NCI-H1694 (cell line): Measurements from ENCODE around the gene PTPRF.
"Not testable (repeated sequence)": the region's sequence is repeated elsewhere in the genome, so short reads cannot be mapped to it uniquely, and the experiment has no call there.

ENCODE experiments used
- DNase-seq: peaks from one replicate; lab custom pipeline; 2025; lab: John Stamatoyannopoulos, UW

Gene PTPRF

GRCh38 chr1:43634721-43635120, 104.0 kb downstream of the PTPRF start:
- no peak for DNase-seq

DNA sequence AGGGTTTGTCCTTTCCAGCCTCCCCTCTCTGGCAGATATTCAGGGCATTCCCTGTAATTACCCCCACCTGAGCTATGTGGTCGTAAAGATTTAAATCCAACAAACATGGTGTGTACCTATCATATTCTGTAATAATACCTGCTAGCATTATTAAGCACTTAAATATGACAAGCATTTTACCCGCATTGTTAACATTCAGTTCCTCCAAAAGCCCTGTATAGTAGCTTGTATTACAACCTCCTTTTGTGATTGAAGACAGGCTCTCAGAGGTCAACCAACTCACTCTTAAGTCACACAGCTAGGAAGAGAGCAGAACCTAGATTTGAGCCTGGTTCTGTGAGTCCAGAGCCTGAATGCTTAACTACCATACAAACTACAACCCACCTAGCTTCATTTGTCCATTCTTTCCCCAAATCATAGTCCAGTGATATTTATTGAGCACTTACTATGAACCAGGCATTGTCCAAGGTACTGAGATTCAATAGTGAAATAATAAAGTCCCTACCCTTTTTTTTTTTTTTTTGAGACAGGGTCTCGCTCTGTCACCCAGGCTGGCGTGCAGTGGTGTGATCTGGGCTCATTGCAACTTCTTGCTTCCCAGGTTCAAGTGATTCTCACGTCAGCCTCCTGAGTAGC, 105.4 kb downstream of the PTPRF start:
- DNase-seq: no peak

DNA sequence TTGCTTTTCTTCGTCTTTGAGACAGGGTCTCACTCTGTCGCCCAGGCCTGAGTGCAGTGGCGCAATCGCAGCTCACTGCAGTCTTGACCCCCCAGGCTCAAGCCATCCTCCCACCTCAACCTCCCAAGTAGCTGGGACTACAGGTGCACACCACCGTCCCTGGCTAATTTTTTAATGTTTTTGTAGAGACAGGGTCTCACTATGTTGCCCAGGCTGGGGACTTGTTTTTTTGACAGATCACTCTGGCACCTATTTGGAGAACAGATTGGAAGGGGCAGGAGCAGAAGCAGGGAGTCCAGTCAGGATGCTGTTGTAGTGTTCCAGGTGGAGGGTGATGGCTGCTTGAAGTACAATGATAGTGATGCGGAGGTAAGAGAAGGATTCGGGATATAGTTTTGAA, 106.6 kb downstream of the PTPRF start:
- no peak for DNase-seq

- DNase-seq: not testable (repeated sequence)
Observed at GRCh38 chr1:43638381-43638780, 107.7 kb downstream of the PTPRF start.

- DNase-seq: no peak
Observed at GRCh38 chr1:43639976-43640794, 109.5 kb downstream of the PTPRF start.

- no peak for DNase-seq
Observed at GRCh38 chr1:43644558-43644957, 113.9 kb downstream of the PTPRF start.

DNA sequence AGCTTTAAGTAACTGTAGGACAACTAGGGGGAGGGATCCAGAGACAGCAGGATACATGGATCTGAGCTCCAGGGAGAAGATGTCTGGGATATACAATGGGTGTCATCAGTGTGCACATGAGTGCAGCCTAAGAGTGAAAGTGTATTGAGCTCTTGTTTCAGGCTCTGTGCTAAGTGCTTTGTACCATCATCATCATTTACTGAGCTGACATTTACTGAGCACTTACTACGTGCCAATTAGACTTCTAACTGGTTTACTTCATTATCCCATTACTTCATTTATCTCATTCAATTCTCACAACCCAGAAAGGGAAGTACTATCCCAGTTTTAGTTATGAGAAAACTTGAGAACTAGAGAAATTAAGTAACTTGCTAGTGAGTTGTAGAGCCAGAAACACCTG, 114.8 kb downstream of the PTPRF start:
- DNase-seq: no peak

DNA sequence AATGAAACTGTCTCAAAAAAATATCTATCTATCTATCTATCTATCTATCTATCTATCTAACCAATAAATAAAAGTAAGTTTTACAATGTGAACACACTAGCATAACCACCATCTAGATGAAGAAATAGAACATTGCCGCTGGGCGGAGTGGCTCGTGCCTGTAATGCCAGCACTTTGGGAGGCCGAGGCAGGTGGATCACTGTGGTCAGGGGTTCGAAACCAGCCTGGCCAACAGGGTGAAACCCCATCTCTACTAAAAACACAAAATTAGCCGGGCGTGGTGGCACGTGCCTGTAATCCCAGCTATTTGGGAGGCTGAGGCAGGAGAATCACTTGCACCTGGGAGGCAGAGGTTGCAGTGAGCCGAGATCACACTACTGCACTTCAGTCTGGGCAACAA, 116.6 kb downstream of the PTPRF start:
- not testable (repeated sequence) for DNase-seq

- DNase-seq: no peak
Observed at GRCh38 chr1:43648221-43648847, 117.7 kb downstream of the PTPRF start.

DNA sequence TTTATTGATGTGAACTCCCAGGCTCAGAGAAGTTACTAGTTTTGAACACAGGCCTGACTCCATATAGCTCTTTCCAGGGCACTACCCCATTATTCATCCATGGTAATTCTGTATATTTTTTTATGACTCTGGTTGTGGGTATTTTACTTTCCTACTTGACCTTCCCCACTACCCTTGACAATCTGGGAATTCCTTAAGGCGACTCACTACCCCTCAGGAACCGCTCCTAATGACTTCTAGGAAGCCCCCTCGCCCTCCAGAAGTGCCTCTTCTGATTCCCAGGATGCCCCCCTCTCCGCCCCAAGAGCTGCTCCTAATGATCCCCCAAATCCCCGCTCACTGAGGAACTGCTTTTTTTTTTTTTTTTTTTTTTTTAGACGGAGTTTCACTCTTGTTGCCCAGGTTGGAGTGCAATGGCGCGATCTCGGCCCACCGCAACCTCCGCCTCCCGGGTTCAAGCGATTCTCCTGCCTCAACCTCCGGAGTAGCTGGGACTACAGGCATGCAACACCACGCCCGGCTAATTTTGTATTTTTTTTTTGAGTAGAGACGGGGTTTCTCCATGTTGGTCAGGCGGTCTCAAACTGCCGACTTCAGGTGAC, 118.3 kb downstream of the PTPRF start:
- DNase-seq: no peak

- peak; percentile 98 for DNase-seq
Observed at GRCh38 chr1:43650310-43651085, 119.8 kb downstream of the PTPRF start.

DNA sequence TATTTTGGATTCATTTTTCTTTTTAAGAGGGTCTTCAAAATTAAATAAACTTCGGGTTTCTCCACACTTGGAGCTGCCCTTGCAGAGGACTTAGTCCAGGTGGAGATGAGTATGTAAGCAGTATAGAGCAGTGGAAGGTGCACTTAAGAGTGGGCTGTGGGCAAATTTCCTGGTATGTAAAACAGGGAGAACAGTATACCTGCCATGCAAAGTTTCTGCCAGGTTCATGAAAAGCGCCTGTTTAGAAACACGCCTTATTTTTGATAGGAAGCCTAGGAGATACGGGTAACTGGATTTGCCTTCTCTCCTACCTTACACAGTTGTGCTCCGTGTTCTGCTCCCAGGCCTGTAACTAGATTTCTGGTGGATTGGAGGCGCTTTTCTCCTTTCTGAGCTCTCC, 120.5 kb downstream of the PTPRF start:
- DNase-seq: no peak

GRCh38 chr1:43651902-43652301, 121.2 kb downstream of the PTPRF start:
- DNase-seq: no peak

DNA sequence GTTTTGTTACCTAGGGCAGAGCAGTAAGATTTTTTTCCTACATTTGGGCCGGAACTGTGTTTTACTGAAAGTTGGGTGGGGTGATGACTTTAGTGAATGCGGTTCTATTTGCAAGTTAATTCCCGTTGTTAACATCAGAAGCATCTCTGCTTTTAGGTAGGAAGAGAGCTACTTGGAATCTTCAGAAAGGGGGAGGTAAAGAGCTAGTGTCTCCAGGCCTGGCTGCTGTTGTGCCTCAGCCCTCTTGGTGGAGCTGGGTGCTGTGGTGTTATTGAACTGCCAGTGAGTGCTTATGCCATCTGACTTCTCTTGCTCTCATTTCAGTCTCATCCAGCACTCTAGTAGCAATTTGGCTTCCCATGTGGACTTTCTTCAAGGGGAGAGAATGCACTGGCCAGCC, 122.7 kb downstream of the PTPRF start:
- no peak for DNase-seq

- DNase-seq: no peak
Observed at GRCh38 chr1:43653893-43654292, 123.2 kb downstream of the PTPRF start.

GRCh38 chr1:43655953-43656352, 125.3 kb downstream of the PTPRF start:
- no peak for DNase-seq

GRCh38 chr1:43659212-43660166, 128.8 kb downstream of the PTPRF start:
- DNase-seq: no peak

GRCh38 chr1:43660355-43660754, 129.7 kb downstream of the PTPRF start:
- DNase-seq: no peak

DNA sequence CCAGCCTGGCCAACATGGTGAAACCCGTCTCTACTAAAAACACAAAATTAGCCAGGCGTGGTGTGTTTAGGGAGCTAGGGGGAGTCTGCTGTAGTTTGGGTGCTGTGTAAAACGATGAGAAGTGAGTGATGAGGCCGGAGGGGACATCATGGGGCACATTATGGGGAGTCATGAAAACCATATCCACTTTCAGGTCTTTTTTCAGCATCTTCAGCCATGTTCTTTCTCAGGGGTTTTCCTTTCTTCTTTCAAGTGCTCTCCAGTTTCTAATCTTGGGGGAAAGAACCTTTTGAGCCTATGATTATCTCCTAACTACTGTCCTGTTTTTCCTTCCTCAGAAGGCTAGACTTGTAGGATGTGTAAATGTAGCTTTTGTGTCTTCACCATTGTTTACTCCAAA, 133.7 kb downstream of the PTPRF start:
- no peak for DNase-seq

DNA sequence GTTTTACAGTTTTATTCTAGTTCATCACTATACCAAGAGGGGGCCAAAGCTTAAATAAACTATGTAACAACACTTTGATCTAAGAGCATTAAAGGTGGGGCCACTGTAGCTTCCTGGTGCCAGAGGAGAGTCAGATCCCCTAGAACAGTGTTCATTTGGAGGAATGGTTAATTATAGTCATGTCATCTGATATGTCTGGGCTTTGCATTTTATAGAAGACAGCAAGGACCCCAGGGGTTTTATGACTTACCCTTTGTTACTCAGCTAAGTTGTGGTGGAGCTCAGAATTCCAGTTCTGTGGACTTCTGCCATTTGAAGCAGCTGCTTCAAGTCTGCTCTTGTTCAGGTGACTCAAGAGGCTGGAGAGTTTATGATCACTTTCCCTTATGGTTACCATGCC, 135.9 kb downstream of the PTPRF start:
- no peak for DNase-seq

DNA sequence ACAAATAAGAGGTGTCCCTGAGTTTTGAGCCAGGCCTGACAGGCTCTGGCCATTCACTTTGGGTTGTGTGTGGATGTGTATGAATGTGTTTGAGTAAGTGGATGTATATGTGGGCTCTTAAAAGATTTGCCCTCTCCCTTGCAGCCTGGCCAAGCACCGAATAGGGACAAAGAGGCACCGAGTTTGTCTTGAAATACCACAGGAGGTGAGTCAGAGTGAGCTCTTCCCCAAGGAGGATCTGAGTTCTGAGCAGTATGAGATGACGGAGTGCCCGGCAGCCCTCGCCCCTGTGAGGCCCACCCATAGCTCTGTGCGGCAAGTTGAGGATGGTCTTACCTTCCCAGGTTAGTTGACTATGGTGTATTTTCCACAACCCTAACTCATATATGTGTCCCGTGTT, 138.3 kb downstream of the PTPRF start:
- DNase-seq: no peak
